ENCODE results near the gene SCGB1C1.

The SCGB1C1 gene

GRCh38 chr11:205221-206001 lies 12.5 kb downstream of the SCGB1C1 start:
- no peak for DNase-seq

GRCh38 chr11:206002-206384 lies 13.1 kb downstream of the SCGB1C1 start:
- no peak for DNase-seq

- no peak for DNase-seq
Observed at GRCh38 chr11:206526-207207, 13.8 kb downstream of the SCGB1C1 start.

GRCh38 chr11:207208-207862 lies 14.5 kb downstream of the SCGB1C1 start, which contains the start of the genes BET1L and RIC8A:
TSS of gene BET1L (minus strand) at chr11:207399. CDS start at chr11:207321, 78 bp downstream.
TSS of gene RIC8A (plus strand) at chr11:207708. CDS start at chr11:208855, 1,147 bp downstream.
- peak; percentile 95 for DNase-seq

- no peak for DNase-seq
Observed at GRCh38 chr11:207863-208180, 14.9 kb downstream of the SCGB1C1 start.

- DNase-seq, result peak; percentile 78
Observed at GRCh38 chr11:208181-208916, 15.5 kb downstream of the SCGB1C1 start.

GRCh38 chr11:208917-209260 lies 16.0 kb downstream of the SCGB1C1 start:
- DNase-seq, result no peak

GRCh38 chr11:209275-210121 lies 16.6 kb downstream of the SCGB1C1 start:
- DNase-seq, result peak; percentile 21

- DNase-seq, result no peak
Observed at GRCh38 chr11:210122-210802, 17.4 kb downstream of the SCGB1C1 start.

- no peak for DNase-seq
Observed at GRCh38 chr11:210803-211180, 17.9 kb downstream of the SCGB1C1 start.

GRCh38 chr11:211295-211694 lies 18.4 kb downstream of the SCGB1C1 start:
- DNase-seq, result no peak

GRCh38 chr11:211741-212140 lies 18.9 kb downstream of the SCGB1C1 start:
- DNase-seq, result no peak

GRCh38 chr11:212150-213100 lies 19.5 kb downstream of the SCGB1C1 start:
- DNase-seq, result no peak

GRCh38 chr11:213111-213510 lies 20.2 kb downstream of the SCGB1C1 start:
- no peak for DNase-seq

GRCh38 chr11:214083-214482 lies 21.2 kb downstream of the SCGB1C1 start:
- DNase-seq, result no peak

GRCh38 chr11:215581-216037 lies 22.7 kb downstream of the SCGB1C1 start:
- DNase-seq, result no peak

GRCh38 chr11:216081-216974 lies 23.4 kb downstream of the SCGB1C1 start:
- no peak for DNase-seq

- DNase-seq, result no peak
Observed at GRCh38 chr11:217704-218103, 24.8 kb downstream of the SCGB1C1 start.
